Measurements from ENCODE around the gene NMNAT3. TPM values are rescaled to one million over a fixed set of nuclear protein-coding genes. Genes with fewer than 3 reads are reported as not detected.

NMNAT3 gene
- total and polyA plus RNA-seq, 4 donors: 1.9 to 19.7 (median 2.9) TPM

DNA sequence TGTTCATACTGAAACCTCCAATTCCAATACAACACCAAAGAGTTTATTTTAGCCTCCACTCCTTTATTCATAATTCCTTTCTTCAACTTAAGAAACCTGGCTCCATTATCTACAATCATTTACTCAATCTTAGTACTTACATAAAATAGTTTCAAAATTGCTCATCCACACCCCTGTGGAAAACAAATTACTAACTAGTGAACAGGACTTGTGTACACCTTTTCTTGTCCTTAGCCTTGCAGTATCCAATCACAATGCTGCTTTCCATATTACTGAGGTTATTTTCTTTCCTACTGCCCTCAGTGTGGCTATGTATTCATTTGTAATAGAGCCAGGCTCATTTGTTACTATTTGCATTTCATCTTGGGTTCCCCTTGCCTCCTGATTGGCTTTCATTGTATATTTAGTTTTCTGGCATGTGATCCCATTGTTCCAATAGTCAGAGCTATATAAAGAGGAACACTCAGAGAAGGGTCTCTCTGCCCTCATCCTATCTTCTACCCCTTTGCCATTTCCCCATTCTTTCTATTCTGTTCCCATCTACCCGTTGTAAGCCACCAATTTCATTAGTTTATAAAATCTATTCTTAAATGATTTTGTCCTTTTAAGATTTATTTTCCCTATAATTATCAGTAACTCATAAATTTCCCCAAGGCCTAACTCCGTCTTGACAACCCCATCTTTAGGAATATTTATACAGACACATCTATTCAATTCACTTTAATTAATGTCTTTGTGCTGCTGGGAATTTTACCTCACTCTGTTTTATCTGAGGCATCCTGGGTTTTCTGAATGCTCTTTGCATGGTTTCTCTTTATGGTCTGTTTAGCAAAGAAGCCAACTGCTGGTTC lies 70.3 kb downstream of the NMNAT3 start:
- Histone ChIP-seq H3K4me3 (ENCODE audit: low read depth in 1 of 3, low read length in 3 of 3) (no peak overlapping the region), H3K36me3 (ENCODE audit: control insufficient read depth in 4 of 4, insufficient read depth in 3 of 4, low read depth in 1 of 4, low read length in 3 of 4) (no peaks in the 10 kb centered on the region), H3K27me3 (ENCODE audit: control insufficient read depth in 4 of 4, insufficient read depth in 4 of 4, low read length in 3 of 4) (no peaks in the 10 kb centered on the region), H3K9me3 (ENCODE audit: control insufficient read depth in 4 of 4, low read length in 3 of 4) (no peaks in the 10 kb centered on the region), H3K9ac (ENCODE audit: low read depth in 1 of 2, low read length in 2 of 2) (no peak overlapping the region), H3K4me1 (ENCODE audit: control insufficient read depth in 4 of 4, insufficient read depth in 4 of 4, low read length in 3 of 4) (no peaks in the 10 kb centered on the region), H3K27ac (ENCODE audit: low read depth in 1 of 2, low read length in 2 of 2) (no peak overlapping the region)
- 87% methylated on average over 2 of the region's 2 CpGs for WGBS
- DNase-seq (ENCODE audit: low spot score): no peak
- TF ChIP-seq SP1 (IDR thresholded peaks at IDR 0.05) (no peak), TAF1 (conservative IDR thresholded peaks at IDR 0.05) (no peak), REST (IDR thresholded peaks at IDR 0.05) (no peak), ZBTB33 (IDR thresholded peaks at IDR 0.05) (no peak), HNF4A (conservative IDR thresholded peaks at IDR 0.05) (no peak), RAD21 (IDR thresholded peaks at IDR 0.05) (no peak), JUND (IDR thresholded peaks at IDR 0.05) (no peak), ATF3 (IDR thresholded peaks at IDR 0.05) (no peak), RXRA (IDR thresholded peaks at IDR 0.05) (no peak), FOXA1 (IDR thresholded peaks at IDR 0.05) (no peak), MAX (IDR thresholded peaks at IDR 0.05) (no peak)

DNA sequence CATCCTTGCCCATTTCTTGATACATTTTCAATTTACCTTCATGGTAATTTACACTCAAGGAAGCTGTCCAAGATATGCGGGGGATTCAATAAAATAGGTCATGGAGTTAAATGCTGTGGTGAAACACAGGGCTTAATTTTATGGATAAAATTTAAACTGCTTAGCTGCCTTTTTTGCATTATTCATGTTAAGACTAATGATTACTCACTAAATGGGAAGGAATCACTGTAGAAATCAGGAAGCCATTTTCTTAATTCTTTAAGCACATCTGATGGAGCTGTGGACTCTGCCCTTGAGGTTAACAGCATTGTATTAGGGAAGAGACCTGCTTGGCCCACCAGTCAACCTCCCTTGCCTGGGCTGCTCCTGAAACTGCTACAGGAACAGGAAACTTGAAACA lies 75.8 kb downstream of the NMNAT3 start:
- Histone ChIP-seq H3K4me1 (ENCODE audit: control insufficient read depth in 4 of 4, insufficient read depth in 4 of 4, low read length in 3 of 4) (no peaks in the 10 kb centered on the region), H3K9me3 (ENCODE audit: control insufficient read depth in 4 of 4, low read length in 3 of 4) (no peaks in the 10 kb centered on the region)
- WGBS: 96% methylated on average over 1 of the region's 1 CpG
- no peak for TF ChIP-seq RXRA (IDR thresholded peaks at IDR 0.05)
- no peak for TF ChIP-seq EGR1 (IDR thresholded peaks at IDR 0.05; ENCODE audit: low read depth in 2 of 2)
- TF ChIP-seq FOXA1 (IDR thresholded peaks at IDR 0.05): no peak
- no peak for TF ChIP-seq SP1 (IDR thresholded peaks at IDR 0.05)
- TF ChIP-seq REST (IDR thresholded peaks at IDR 0.05): no peak
- no peak for TF ChIP-seq ZBTB33 (IDR thresholded peaks at IDR 0.05)
- TF ChIP-seq FOXA2 (IDR thresholded peaks at IDR 0.05): no peak
- TF ChIP-seq RAD21 (IDR thresholded peaks at IDR 0.05): no peak
- no peak for TF ChIP-seq ATF3 (IDR thresholded peaks at IDR 0.05)
- TF ChIP-seq MAX (IDR thresholded peaks at IDR 0.05): no peak
- TF ChIP-seq TAF1 (conservative IDR thresholded peaks at IDR 0.05): no peak
- TF ChIP-seq GABPA (IDR thresholded peaks at IDR 0.05 in 1 of 2, conservative IDR thresholded peaks at IDR 0.05 in 1 of 2): no peak
- no peak for TF ChIP-seq HNF4A (conservative IDR thresholded peaks at IDR 0.05)
- no peak for TF ChIP-seq NR2F2 (IDR thresholded peaks at IDR 0.05)
- TF ChIP-seq JUND (IDR thresholded peaks at IDR 0.05): no peak

More for the DNA sequence above, 75.8 kb downstream of the NMNAT3 start:
- no peak overlapping the region for H3K27ac ChIP-seq (ENCODE audit: low read depth in 1 of 2, low read length in 2 of 2)
- H3K4me3 ChIP-seq (ENCODE audit: low read depth in 1 of 3, low read length in 3 of 3): no peak overlapping the region
- DNase-seq (ENCODE audit: low spot score): no peak
- H3K27me3 ChIP-seq (ENCODE audit: control insufficient read depth in 4 of 4, insufficient read depth in 4 of 4, low read length in 3 of 4): no peaks in the 10 kb centered on the region
- H3K36me3 ChIP-seq (ENCODE audit: control insufficient read depth in 4 of 4, insufficient read depth in 3 of 4, low read depth in 1 of 4, low read length in 3 of 4): no peaks in the 10 kb centered on the region
- no peak overlapping the region for H3K9ac ChIP-seq (ENCODE audit: low read depth in 1 of 2, low read length in 2 of 2)
